K562 (cell line): ENCODE results near the gene TARBP1. TPM values are rescaled to one million over a fixed set of nuclear protein-coding genes. Genes with fewer than 3 reads are reported as not detected.

Source experiments
- ATAC-seq: fragments of 200-7000 bp; cut with Tn5 transposase; 3 replicates; pipeline ENCODE4 v1.9.1; 2020; ENCODE audit warnings: moderate library complexity
- BruUV-seq: library from RNA; stranded (reverse); fragments of 400-500 nt; replicated peaks from 2 replicates; lab custom pipeline; 2021; lab: Mats Ljungman, UMichigan
- CTCF ChIA-PET: fragments of 300-600 bp; formaldehyde crosslinking; extraction: SDS; loops from one replicate; lab custom pipeline; 2021; ENCODE audit warnings: low intra/inter-chr PET ratio; lab: Yijun Ruan, JAX
- POLR2A ChIA-PET: fragments of 300-600, 350-650 bp; sonication (Branson Sonifier 250); formaldehyde crosslinking; extraction: SDS; loops from one replicate; lab custom pipeline; 2021; ENCODE audit warnings: antibody characterized with exemption, inconsistent platforms; lab: Yijun Ruan, JAX
- DNase-seq, 4 experiments: peaks; one replicate each; pipeline versions ENCODE4 v3.0.0 to v3.0.0-alpha.2; 2011 to 2018; ENCODE audit warnings: low spot score in 3 of 4, mixed read lengths in 3 of 4; ENCODE audit errors: extremely low read depth in 1 of 4
- FAIRE-seq: peaks from 2 replicates; lab custom pipeline; 2011; peaks lifted over from hg19 to GRCh38; lab: Jason Lieb, UNC
- H2AFZ ChIP-seq: 2 replicates; pipeline ENCODE4 v1.6.0; 2011; ENCODE audit warnings: low read depth, low read length, control low read depth, inconsistent platforms
- H3K27ac ChIP-seq: fragments of 200-600 bp; 3 replicates; pipeline ENCODE4 v1.8.0; 2011; ENCODE audit warnings: low read depth, mild to moderate bottlenecking, control low read depth, inconsistent platforms, low read length, moderate library complexity, mixed read lengths; ENCODE audit errors: extremely low read depth
- H3K27me3 ChIP-seq, 2 experiments: fragments of 300-600 bp in 1 of 2; 2 replicates in 1 of 2; 3 replicates in 1 of 2; pipeline versions ENCODE4 v1.6.0 to v1.8.0; 2011; ENCODE audit warnings: inconsistent platforms in 2 of 2, low read length in 2 of 2, mild to moderate bottlenecking in 1 of 2, mixed read lengths in 1 of 2, moderate library complexity in 1 of 2; ENCODE audit not compliant: control insufficient read depth in 2 of 2, insufficient read depth in 2 of 2
- H3K36me3 ChIP-seq: fragments of 300-600 bp; 3 replicates; pipeline ENCODE4 v1.8.0; 2011; ENCODE audit warnings: mild to moderate bottlenecking, low read length, inconsistent platforms; ENCODE audit not compliant: control insufficient read depth, insufficient read depth
- H3K4me1 ChIP-seq, 2 experiments: fragments of 200-600 bp in 1 of 2; replicated peaks in 1 of 2; 2 replicates in 1 of 2; 3 replicates in 1 of 2; pipeline versions ENCODE4 v1.5.1 to v1.8.0; 2011; ENCODE audit warnings: inconsistent platforms in 2 of 2, low read length in 2 of 2, mild to moderate bottlenecking in 1 of 2, mixed read lengths in 1 of 2, moderate library complexity in 1 of 2; ENCODE audit not compliant: control insufficient read depth in 2 of 2, insufficient read depth in 2 of 2
- H3K4me2 ChIP-seq: 2 replicates; pipeline ENCODE4 v1.6.1; 2011; ENCODE audit warnings: low read length, control low read depth, inconsistent platforms, mixed read lengths; ENCODE audit not compliant: insufficient read depth
- H3K4me3 ChIP-seq: fragments of 200-600 bp; sonication (generic), shearing (Covaris generic); 2 replicates; pipeline ENCODE4 v1.5.1; 2016; ENCODE audit warnings: control low read depth, inconsistent platforms
- H3K79me2 ChIP-seq: fragments of 200-600 bp; 3 replicates; pipeline ENCODE4 v1.8.0; 2011; ENCODE audit warnings: low read length, inconsistent platforms; ENCODE audit not compliant: control insufficient read depth, insufficient read depth
- H3K9ac ChIP-seq, 2 experiments: 2 replicates each; pipeline versions ENCODE4 v1.6.0 to v1.6.1; 2011; ENCODE audit warnings: low read depth in 2 of 2, low read length in 2 of 2, control low read depth in 1 of 2, inconsistent platforms in 1 of 2, mild to moderate bottlenecking in 1 of 2, mixed read lengths in 1 of 2; ENCODE audit not compliant: insufficient read depth in 1 of 2
- H3K9me1 ChIP-seq: one replicate; pipeline ENCODE4 v1.6.0; 2011; ENCODE audit warnings: inconsistent platforms, mild to moderate bottlenecking, low read length, moderate library complexity; ENCODE audit not compliant: control insufficient read depth, insufficient read depth
- H3K9me3 ChIP-seq: replicated peaks from 2 replicates; pipeline ENCODE4 v1.5.1; 2011; ENCODE audit warnings: low read depth, low read length, inconsistent platforms; ENCODE audit not compliant: control insufficient read depth, insufficient read depth
- H4K20me1 ChIP-seq: replicated peaks from 2 replicates; pipeline ENCODE4 v1.6.1; 2011; ENCODE audit warnings: low read length, inconsistent platforms, mixed read lengths; ENCODE audit not compliant: control insufficient read depth, insufficient read depth
- EP400 ChIP-seq: fragments of 450-650 bp; IDR thresholded peaks from 2 replicates; pipeline ENCODE4 v1.6.1; 2017; ENCODE audit warnings: antibody characterized with exemption, mild to moderate bottlenecking, moderate library complexity
- GTF3C2 ChIP-seq: IDR thresholded peaks from 3 replicates; pipeline ENCODE4 v1.6.1; 2011; ENCODE audit warnings: borderline replicate concordance, mild to moderate bottlenecking, moderate library complexity; ENCODE audit not compliant: insufficient read length; ENCODE audit errors: extremely low read depth
- KDM5B ChIP-seq: fragments of 200-600 bp; sonication (generic); IDR thresholded peaks from 2 replicates; pipeline ENCODE4 v1.6.1; 2012; ENCODE audit warnings: low read depth, mild to moderate bottlenecking, moderate library complexity, low read length, control low read depth, inconsistent platforms; ENCODE audit not compliant: insufficient replicate concordance
- MTA1 ChIP-seq: fragments of 450-650 bp; IDR thresholded peaks from 2 replicates; pipeline ENCODE4 v1.6.1; 2017; ENCODE audit warnings: borderline replicate concordance
- PBX2 ChIP-seq, 2 experiments: IDR thresholded peaks in 1 of 2; conservative IDR thresholded peaks in 1 of 2; 2 replicates each; pipeline ENCODE4 v1.6.1; 2016; ENCODE audit warnings: low read depth in 2 of 2, mild to moderate bottlenecking in 1 of 2, missing compliant biosample characterization in 1 of 2, missing genetic modification characterization in 1 of 2, moderate library complexity in 1 of 2
- POLR3A ChIP-seq: IDR thresholded peaks from 2 replicates; pipeline ENCODE4 v1.6.1; 2011; ENCODE audit warnings: borderline replicate concordance, mild to moderate bottlenecking, moderate library complexity; ENCODE audit not compliant: insufficient read length, insufficient read depth; ENCODE audit errors: extremely low read depth
- RBM34 ChIP-seq: fragments of 200-400 bp; formaldehyde crosslinking; IDR thresholded peaks from 2 replicates; pipeline ENCODE4 v1.6.1; 2018; ENCODE audit warnings: low read length, borderline replicate concordance; ENCODE audit not compliant: insufficient read depth
- SPI1 ChIP-seq: IDR thresholded peaks from 2 replicates; pipeline ENCODE4 v1.6.1; 2011; ENCODE audit warnings: low read depth, low read length, control low read depth, borderline replicate concordance
- USF2 ChIP-seq: sonication (generic); formaldehyde crosslinking; IDR thresholded peaks from 2 replicates; pipeline ENCODE4 v1.5.0; 2020; ENCODE audit warnings: missing genetic modification reagents
- WGBS: fragments of 100-300 bp; shearing (Covaris generic); methylation state at CpG from one replicate; pipeline ENCODE4 v1.1.6; 2016; ENCODE audit warnings: low coverage, mixed read lengths; ENCODE audit not compliant: insufficient coverage; ENCODE audit errors: missing lambda C conversion rate; 5-methylcytosine and 5-hydroxymethylcytosine counted together
- in situ Hi-C: fragments of 300-500 bp; cut with MboI; formaldehyde crosslinking; loops from 4 replicates; pipeline ENCODE4 v1.15.0; 2018; ENCODE audit warnings: inconsistent platforms, mixed read lengths
- intact Hi-C: fragments of 100-400 bp; cut with micrococcal nuclease; formaldehyde crosslinking; loops from 2 replicates; pipeline ENCODE4 v1.14.2; 2022
- polyA plus RNA-seq, 8 experiments: library from polyadenylated mRNA; depleted of rRNA in 4 of 8; stranded (reverse) in 5 of 8; unstranded in 3 of 8; fragments of >200 nt; fragmentation: Nextera tagmentation in 2 of 8; fragmentation: Illumina TruSeq in 1 of 8; extraction: Ambion mirVana in 2 of 8; extraction: Trizol in 1 of 8; gene quantifications; 2 replicates each; pipeline versions ENCODE4 v1.2.1 to v1.2.3, GENCODE V29; 2011 to 2014; ENCODE audit warnings: inconsistent platforms in 1 of 8, missing spikeins in 1 of 8
- total RNA-seq, 7 experiments: library from RNA; depleted of rRNA in 6 of 7; stranded (reverse); fragments of >200 nt in 6 of 7; fragmentation: Illumina TruSeq in 2 of 7; extraction: Trizol in 2 of 7; gene quantifications; 2 replicates each; pipeline versions ENCODE4 v1.2.1 to v1.2.3, GENCODE V29; 2011 to 2021; ENCODE audit warnings: low replicate concordance in 1 of 7

The TARBP1 gene
- total and polyA plus RNA-seq, 9 of the 15 experiments (the other 6 are each of a cell fraction or from before 2014, with no cell fraction given), result 8.8 to 48.0 (median 22.9) TPM

- no peak for TF ChIP-seq EP400
- peak; percentile 32; the same call in 1 of the 2 replicates for TF ChIP-seq SPI1
- no peak for TF ChIP-seq GTF3C2
- no peak for TF ChIP-seq MTA1
- no peak for TF ChIP-seq POLR3A
- no peak for TF ChIP-seq RBM34
- no peak for TF ChIP-seq KDM5B
- TF ChIP-seq PBX2 (CRISPR knock-in tag; IDR thresholded peaks at IDR 0.05; ENCODE audit: low read depth), result no peak
- TF ChIP-seq PBX2 (tag; conservative IDR thresholded peaks at IDR 0.05; ENCODE audit: low read depth), result no peak
- TF ChIP-seq USF2, result no peak
- intact Hi-C loops, result no loop called here
- FAIRE-seq (no peak), DNase-seq (no peak), ATAC-seq (no peak)
- in situ Hi-C loops, result no loop called here
- Histone ChIP-seq H3K4me2 (no peak overlapping the region), H3K4me3 (no peak overlapping the region), H3K27ac (no peak overlapping the region), H3K9me3 (no peaks in the 10 kb centered on the region), H2AFZ (no peak overlapping the region), H3K9ac (no peak overlapping the region), H4K20me1 (no peaks in the 10 kb centered on the region), H3K9me1 (no peaks in the 10 kb centered on the region), H3K36me3 (peaks cover 19% of the 10 kb centered on the region; the same call in 2 of the 3 replicates), H3K27me3 (no peaks in the 10 kb centered on the region), H3K4me1 (no peaks in the 10 kb centered on the region), H3K79me2 (no peaks in the 10 kb centered on the region)
- 69% methylated on average over 6 of the region's 6 CpGs for WGBS
- no TSS peak for BruUV-seq
- POLR2A ChIA-PET, result no interaction called here
- CTCF ChIA-PET, result no interaction called here
Observed at GRCh38 chr1:234454926-234455325, 24.1 kb downstream of the TARBP1 start.
